Endothelial cell of umbilical vein (primary cell): ENCODE results near the gene NXPH1. TPM values are rescaled to one million over a fixed set of nuclear protein-coding genes. Genes with fewer than 3 reads are reported as not detected.

ENCODE experiments used
- BruUV-seq: library from RNA; stranded (reverse); fragments of 400-500 nt; replicated peaks from 2 replicates; lab custom pipeline; 2021; lab: Mats Ljungman, UMichigan
- CTCF ChIA-PET: fragments of 300-600, 350-600 bp; sonication (Branson Sonifier 250); formaldehyde crosslinking; loops from one replicate; lab custom pipeline; 2021; ENCODE audit warnings: antibody characterized with exemption, inconsistent platforms; lab: Charles Lee
- POLR2A ChIA-PET: fragments of 300-600, 350-600 bp; sonication (Branson Sonifier 250); formaldehyde crosslinking; loops from one replicate; lab custom pipeline; 2021; ENCODE audit warnings: antibody characterized with exemption, inconsistent platforms; lab: Charles Lee
- DNase-seq: peaks from one replicate; pipeline ENCODE4 v3.0.0-alpha.2; 2011; ENCODE audit warnings: low read depth, low spot score
- FAIRE-seq: peaks from 2 replicates; lab custom pipeline; 2011; peaks lifted over from hg19 to GRCh38; lab: Jason Lieb, UNC
- H2AFZ ChIP-seq: 2 replicates; pipeline ENCODE4 v1.6.0; 2012; ENCODE audit warnings: low read depth, low read length, control low read depth, inconsistent platforms
- H3K27ac ChIP-seq: 2 replicates; pipeline ENCODE4 v1.5.1; 2011; ENCODE audit warnings: low read depth, mild to moderate bottlenecking, control low read depth, low read length, moderate library complexity; ENCODE audit not compliant: insufficient read depth
- H3K27me3 ChIP-seq, 2 experiments: 2 replicates each; pipeline versions ENCODE4 v1.6.0 to v1.6.1; 2011; ENCODE audit warnings: low read length in 2 of 2, mixed read lengths in 1 of 2; ENCODE audit not compliant: control insufficient read depth in 2 of 2, insufficient read depth in 2 of 2
- H3K36me3 ChIP-seq, 2 experiments: 2 replicates in 1 of 2; 3 replicates in 1 of 2; pipeline ENCODE4 v1.5.1; 2011; ENCODE audit warnings: low read length in 2 of 2, mild to moderate bottlenecking in 1 of 2, moderate library complexity in 1 of 2; ENCODE audit not compliant: control insufficient read depth in 2 of 2, insufficient read depth in 2 of 2; ENCODE audit errors: extremely low read depth in 1 of 2
- H3K4me1 ChIP-seq: 3 replicates; pipeline ENCODE4 v1.5.1; 2011; ENCODE audit warnings: mild to moderate bottlenecking, low read length; ENCODE audit not compliant: control insufficient read depth, insufficient read depth; ENCODE audit errors: extremely low read depth
- H3K4me2 ChIP-seq: 2 replicates; pipeline ENCODE4 v1.6.1; 2011; ENCODE audit warnings: low read length, control low read depth, mixed read lengths; ENCODE audit not compliant: insufficient read depth
- H3K4me3 ChIP-seq, 3 experiments: fragments of 200-600 bp in 1 of 3; sonication (generic), shearing (Covaris generic) in 1 of 3; replicated peaks in 1 of 3; 2 replicates each; pipeline ENCODE4 v1.5.1; 2011 to 2016; ENCODE audit warnings: control low read depth in 3 of 3, low read length in 3 of 3, mild to moderate bottlenecking in 2 of 3, inconsistent platforms in 1 of 3, low read depth in 1 of 3, moderate library complexity in 1 of 3; ENCODE audit not compliant: insufficient read depth in 1 of 3
- H3K79me2 ChIP-seq: 2 replicates; pipeline ENCODE4 v1.6.0; 2012; ENCODE audit warnings: low read length, inconsistent platforms; ENCODE audit not compliant: control insufficient read depth, insufficient read depth
- H3K9ac ChIP-seq: replicated peaks from 2 replicates; pipeline ENCODE3; 2011; ENCODE audit warnings: low read length, control low read depth; ENCODE audit not compliant: insufficient read depth; ENCODE audit errors: extremely low read depth
- H3K9me1 ChIP-seq: replicated peaks from 3 replicates; pipeline ENCODE4 v1.6.0; 2011; ENCODE audit warnings: mild to moderate bottlenecking, low read length; ENCODE audit not compliant: control insufficient read depth, insufficient read depth; ENCODE audit errors: extremely low read depth
- H3K9me3 ChIP-seq: replicated peaks from 2 replicates; pipeline ENCODE4 v1.5.1; 2012; ENCODE audit warnings: low read length, inconsistent platforms; ENCODE audit not compliant: control insufficient read depth, insufficient read depth
- H4K20me1 ChIP-seq: replicated peaks from 2 replicates; pipeline ENCODE3; 2011; ENCODE audit warnings: mild to moderate bottlenecking, low read length; ENCODE audit not compliant: control insufficient read depth, insufficient read depth; ENCODE audit errors: extremely low read depth
- EZH2 ChIP-seq: IDR thresholded peaks from 2 replicates; pipeline ENCODE4 v1.6.1; 2012; ENCODE audit warnings: borderline replicate concordance, low read depth, mild to moderate bottlenecking, moderate library complexity, low read length, inconsistent platforms; ENCODE audit not compliant: severe bottlenecking
- FOS ChIP-seq: IDR thresholded peaks from 2 replicates; pipeline ENCODE4 v1.6.1; 2011; ENCODE audit warnings: mild to moderate bottlenecking, low read length, moderate library complexity, borderline replicate concordance; ENCODE audit not compliant: insufficient read depth
- GATA2 ChIP-seq: IDR thresholded peaks from 2 replicates; pipeline ENCODE4 v1.7.0; 2011; ENCODE audit warnings: low read depth, mild to moderate bottlenecking, moderate library complexity, mixed read lengths, low read length; ENCODE audit not compliant: insufficient read length, insufficient read depth
- JUN ChIP-seq: IDR thresholded peaks from 2 replicates; pipeline ENCODE4 v1.6.1; 2011; ENCODE audit warnings: borderline replicate concordance, low read depth; ENCODE audit not compliant: insufficient read length, insufficient read depth
- MYC ChIP-seq: IDR thresholded peaks from one replicate; pipeline ENCODE4 v1.6.1; 2011; ENCODE audit warnings: mild to moderate bottlenecking, low read depth, low read length
- POLR2A ChIP-seq: IDR thresholded peaks from 2 replicates; pipeline ENCODE4 v1.6.1; 2012; ENCODE audit warnings: low read depth, mild to moderate bottlenecking, control low read depth, low read length
- POLR2AphosphoS5 ChIP-seq: IDR thresholded peaks from 2 replicates; pipeline ENCODE4 v1.6.1; 2012; ENCODE audit warnings: low read depth, mild to moderate bottlenecking, control low read depth, low read length, moderate library complexity; ENCODE audit not compliant: insufficient read depth
- dilution Hi-C: fragments of 300-500 bp; cut with MboI; formaldehyde crosslinking; loops from one replicate; pipeline ENCODE4 v1.15.0; 2019; ENCODE audit warnings: low sequenced_read_pairs; ENCODE audit not compliant: extremely low pct_ligation_motif_present
- intact Hi-C: fragments of 100-400 bp; cut with micrococcal nuclease; formaldehyde crosslinking; loops from one replicate; pipeline ENCODE4 v1.10.0; 2022
- polyA plus RNA-seq, 4 experiments: library from polyadenylated mRNA; depleted of rRNA in 3 of 4; stranded (reverse) in 3 of 4; unstranded in 1 of 4; fragments of >200 nt; gene quantifications; 2 replicates each; pipeline versions ENCODE4 v1.2.1 to v1.2.3, GENCODE V29; 2011 to 2012; ENCODE audit warnings: missing spikeins in 1 of 4
- total RNA-seq: library from RNA; stranded (reverse); gene quantifications from 2 replicates; pipeline ENCODE4 v1.2.3, GENCODE V29; 2021
- TF ChIP-seq, protein P1 (sequence below), 2 donors: IDR thresholded peaks; 1 replicate in 1 of 2; 2 replicates in 1 of 2; pipeline ENCODE4 v1.5.1; 2011; ENCODE audit warnings: low read length in 2 of 2, mild to moderate bottlenecking in 2 of 2, moderate library complexity in 2 of 2, control low read depth in 1 of 2, inconsistent platforms in 1 of 2, low read depth in 1 of 2; ENCODE audit not compliant: insufficient read depth in 1 of 2; ENCODE audit errors: extremely low read depth in 1 of 2
- TF ChIP-seq, protein P2 (sequence below): IDR thresholded peaks from 2 replicates; pipeline ENCODE4 v1.6.1; 2011; ENCODE audit not compliant: insufficient read depth, insufficient read length

NXPH1 gene
- total and polyA plus RNA-seq, 2 donors (not counting 3 experiments of a cell fraction or from before 2014, with no cell fraction given): not detected

DNA sequence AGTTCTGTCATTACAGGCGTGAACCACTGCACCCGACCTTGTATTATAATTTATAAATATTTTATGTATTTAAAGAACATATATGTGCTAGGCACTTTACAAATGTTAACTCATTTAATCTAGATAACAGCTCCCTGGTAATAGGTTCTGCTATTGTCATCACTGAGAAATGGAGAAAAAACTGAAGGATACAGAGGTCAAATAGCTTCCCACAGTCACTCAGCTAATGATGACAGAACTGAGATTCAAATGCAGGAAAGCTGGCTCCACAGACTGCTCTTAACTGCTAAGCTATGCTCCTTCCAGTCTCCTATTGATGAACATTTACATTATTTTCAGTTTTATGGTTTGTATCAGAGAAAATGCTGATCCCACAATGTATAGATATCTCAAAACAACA, 28.9 kb downstream of the NXPH1 start:
- no peak overlapping the region for H2AFZ ChIP-seq
- dilution Hi-C loops (no loop called here), intact Hi-C loops (no loop called here)
- no peaks in the 10 kb centered on the region for H3K79me2 ChIP-seq
- H3K9ac ChIP-seq: no peak overlapping the region
- no peaks in the 10 kb centered on the region for H3K36me3 ChIP-seq
- no peaks in the 10 kb centered on the region for H3K9me1 ChIP-seq
- H3K27me3 ChIP-seq: no peaks in the 10 kb centered on the region
- H3K4me3 ChIP-seq: no peak overlapping the region
- H3K27ac ChIP-seq: no peak overlapping the region
- no peaks in the 10 kb centered on the region for H4K20me1 ChIP-seq
- ChIA-PET CTCF (no interaction called here), POLR2A (no interaction called here)
- FAIRE-seq: no peak
- H3K9me3 ChIP-seq: peaks cover 2% of the 10 kb centered on the region
- TF ChIP-seq GATA2 (no peak), MYC (no peak), FOS (no peak), EZH2 (no peak), POLR2AphosphoS5 (no peak), JUN (no peak), POLR2A (no peak)
- TF ChIP-seq, protein P1, sequence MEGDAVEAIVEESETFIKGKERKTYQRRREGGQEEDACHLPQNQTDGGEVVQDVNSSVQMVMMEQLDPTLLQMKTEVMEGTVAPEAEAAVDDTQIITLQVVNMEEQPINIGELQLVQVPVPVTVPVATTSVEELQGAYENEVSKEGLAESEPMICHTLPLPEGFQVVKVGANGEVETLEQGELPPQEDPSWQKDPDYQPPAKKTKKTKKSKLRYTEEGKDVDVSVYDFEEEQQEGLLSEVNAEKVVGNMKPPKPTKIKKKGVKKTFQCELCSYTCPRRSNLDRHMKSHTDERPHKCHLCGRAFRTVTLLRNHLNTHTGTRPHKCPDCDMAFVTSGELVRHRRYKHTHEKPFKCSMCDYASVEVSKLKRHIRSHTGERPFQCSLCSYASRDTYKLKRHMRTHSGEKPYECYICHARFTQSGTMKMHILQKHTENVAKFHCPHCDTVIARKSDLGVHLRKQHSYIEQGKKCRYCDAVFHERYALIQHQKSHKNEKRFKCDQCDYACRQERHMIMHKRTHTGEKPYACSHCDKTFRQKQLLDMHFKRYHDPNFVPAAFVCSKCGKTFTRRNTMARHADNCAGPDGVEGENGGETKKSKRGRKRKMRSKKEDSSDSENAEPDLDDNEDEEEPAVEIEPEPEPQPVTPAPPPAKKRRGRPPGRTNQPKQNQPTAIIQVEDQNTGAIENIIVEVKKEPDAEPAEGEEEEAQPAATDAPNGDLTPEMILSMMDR (IDR thresholded peaks at IDR 0.05; ENCODE audit: extremely low read depth in 1 of 2, insufficient read depth in 1 of 2, low read depth in 1 of 2, low read length in 2 of 2): no peak
- TF ChIP-seq, protein P2, sequence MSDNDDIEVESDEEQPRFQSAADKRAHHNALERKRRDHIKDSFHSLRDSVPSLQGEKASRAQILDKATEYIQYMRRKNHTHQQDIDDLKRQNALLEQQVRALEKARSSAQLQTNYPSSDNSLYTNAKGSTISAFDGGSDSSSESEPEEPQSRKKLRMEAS: no peak
- no peak overlapping the region for H3K4me2 ChIP-seq
- no peaks in the 10 kb centered on the region for H3K4me1 ChIP-seq
- BruUV-seq: no TSS peak
- DNase-seq: no peak
